GM12891 (cell line): ENCODE measurements around the gene GRIN2A. TPM values are rescaled to one million over a fixed set of nuclear protein-coding genes. Genes with fewer than 3 reads are reported as not detected.

Experiments
- DNase-seq: peaks from one replicate; pipeline ENCODE4 v3.0.0; 2011; ENCODE audit warnings: low spot score; ENCODE audit not compliant: insufficient read length
- FAIRE-seq: peaks from 2 replicates; lab custom pipeline; 2011; peaks lifted over from hg19 to GRCh38; lab: Jason Lieb, UNC
- PAX5 ChIP-seq: IDR thresholded peaks from 2 replicates; pipeline ENCODE4 v1.6.1; 2011; ENCODE audit warnings: low read length, moderate library complexity, mild to moderate bottlenecking; ENCODE audit not compliant: insufficient read depth, severe bottlenecking
- POLR2A ChIP-seq: IDR thresholded peaks from 2 replicates; pipeline ENCODE4 v1.6.1; 2011; ENCODE audit warnings: low read depth, low read length, control low read depth
- POLR2AphosphoS5 ChIP-seq: IDR thresholded peaks from 2 replicates; pipeline ENCODE4 v1.6.1; 2011; ENCODE audit warnings: low read depth, low read length, control low read depth
- POU2F2 ChIP-seq: IDR thresholded peaks from 2 replicates; pipeline ENCODE4 v1.6.1; 2011; ENCODE audit warnings: low read depth, mild to moderate bottlenecking, control low read depth, low read length, moderate library complexity
- SPI1 ChIP-seq: IDR thresholded peaks from 2 replicates; pipeline ENCODE4 v1.6.1; 2011; ENCODE audit warnings: low read depth, low read length, control low read depth
- TAF1 ChIP-seq: IDR thresholded peaks from 2 replicates; pipeline ENCODE4 v1.6.1; 2011; ENCODE audit warnings: low read depth, low read length, control low read depth
- polyA plus RNA-seq: library from polyadenylated mRNA; unstranded; fragments of >200 nt; gene quantifications from one replicate; pipeline ENCODE4 v1.2.1, GENCODE V29; 2012; ENCODE audit warnings: low read depth, missing spikeins, inconsistent platforms; ENCODE audit not compliant: missing spikeins

Gene GRIN2A
- polyA plus RNA-seq, result 0.28 TPM

DNA sequence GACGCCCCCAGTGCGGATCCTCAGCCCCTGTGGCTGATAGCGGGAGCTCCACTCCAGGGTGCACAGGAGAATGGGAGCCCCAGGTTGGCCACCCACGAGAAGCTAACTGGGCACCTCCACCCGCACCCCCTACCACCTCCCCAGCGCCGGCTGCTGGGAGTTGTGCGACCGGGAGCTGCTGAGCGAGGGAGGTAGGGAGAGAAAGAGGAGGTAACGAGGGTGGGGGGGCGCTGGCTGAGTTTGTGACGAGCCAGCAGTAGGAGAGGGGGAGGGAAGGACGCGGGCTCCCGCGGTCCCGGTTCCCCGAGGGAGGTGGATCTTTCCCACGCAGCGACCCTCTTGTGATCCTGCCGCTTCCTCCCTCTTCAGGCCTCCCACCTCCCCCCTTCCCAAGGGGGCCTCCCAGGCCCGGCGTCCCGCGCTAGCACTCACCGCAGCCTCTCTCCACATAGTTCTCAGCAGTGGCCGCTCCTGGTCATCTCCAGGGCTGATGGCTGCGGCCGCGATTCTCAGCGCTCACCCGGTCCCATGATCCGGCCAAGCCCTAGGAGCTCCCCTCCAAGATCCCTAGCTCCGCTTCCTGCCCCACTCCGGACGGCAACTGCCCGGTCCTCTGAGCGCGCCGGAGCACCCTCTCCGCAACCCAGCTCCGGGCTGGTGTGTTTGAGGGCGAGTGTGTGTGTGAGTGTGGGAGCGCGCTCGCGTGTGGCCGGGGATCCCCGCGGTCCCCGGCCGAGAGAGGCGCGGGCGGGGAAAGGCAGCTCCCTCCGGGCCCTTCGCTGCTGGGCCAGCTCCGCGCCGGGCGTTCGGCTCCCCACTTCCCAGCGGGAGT is at the start of gene GRIN2A:
Gene GRIN2A (minus strand): TSS at position 207 of the 832 bp plus-strand sequence. CDS start 2,017 bp downstream, outside the sequence.
- no peak for TF ChIP-seq POU2F2
- TF ChIP-seq PAX5, result no peak
- no peak for TF ChIP-seq TAF1
- no peak for TF ChIP-seq POLR2AphosphoS5
- no peak for TF ChIP-seq POLR2A
- no peak for TF ChIP-seq SPI1
- DNase-seq, result peak; percentile 41
- FAIRE-seq, result no peak

DNA sequence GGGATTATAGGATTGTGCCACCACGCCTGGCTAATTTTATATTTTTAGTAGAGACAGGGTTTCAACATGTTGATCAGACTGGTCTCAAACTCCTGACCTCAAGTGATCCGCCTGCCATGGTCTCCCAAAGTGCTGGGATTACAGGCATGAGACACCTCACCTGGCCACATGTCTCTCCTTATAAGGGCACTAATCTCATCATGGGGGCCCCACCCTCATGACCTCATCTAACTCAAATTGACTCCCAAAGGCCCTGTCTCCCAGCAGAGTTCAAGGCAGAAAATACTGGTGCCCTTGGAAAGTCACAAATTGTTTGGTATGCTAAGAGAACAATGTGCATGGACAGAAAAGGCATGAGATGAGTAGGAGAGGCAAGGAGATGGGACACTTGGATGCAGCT is 49.3 kb upstream of the GRIN2A start:
- TF ChIP-seq POLR2A (no peak), TAF1 (no peak), PAX5 (no peak), POU2F2 (no peak), SPI1 (no peak), POLR2AphosphoS5 (no peak)
- DNase-seq, result no peak
- FAIRE-seq, result no peak

DNA sequence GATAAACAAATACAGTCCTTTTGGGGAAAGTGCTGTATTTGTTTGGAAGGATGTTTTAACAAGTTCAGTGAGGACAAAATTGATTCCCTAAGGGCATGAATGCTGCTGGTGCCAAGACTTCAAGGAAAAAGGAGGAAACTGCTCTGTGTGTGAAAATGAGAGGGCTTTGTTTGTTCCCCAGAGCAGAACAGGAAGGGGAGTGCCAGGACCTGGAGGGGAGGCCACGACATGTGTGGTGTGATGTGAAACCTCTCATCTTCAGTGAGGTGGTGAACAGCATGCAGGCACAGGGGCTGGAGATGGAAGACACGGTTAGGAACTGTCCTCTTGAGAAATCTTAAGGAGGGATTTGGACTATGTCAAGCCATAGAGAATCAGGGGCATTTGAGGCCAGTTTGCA is 46.6 kb upstream of the GRIN2A start:
- FAIRE-seq (peak; percentile 59), DNase-seq (peak; percentile 22)
- TF ChIP-seq SPI1 (0 out of 2 replicates have a peak, but pooled peaks have one; percentile 11), TAF1 (no peak), PAX5 (no peak), POLR2AphosphoS5 (no peak), POU2F2 (no peak)

DNA sequence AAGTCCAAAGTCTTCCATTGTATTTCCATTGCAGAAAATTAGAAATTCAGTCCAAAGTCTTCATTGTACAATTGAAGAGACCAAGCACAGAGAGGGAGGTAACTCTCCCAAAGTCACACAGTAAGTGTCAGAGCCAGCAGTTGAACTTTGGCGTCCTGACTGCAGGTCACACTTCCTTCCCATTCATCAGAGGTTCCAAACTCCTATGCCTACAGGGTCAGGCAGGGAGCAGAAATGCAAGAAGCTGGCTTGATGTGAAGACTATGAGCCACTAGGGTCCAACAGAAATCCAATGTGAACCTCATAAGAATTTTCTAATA is 44.7 kb upstream of the GRIN2A start:
- FAIRE-seq, result no peak
- TF ChIP-seq SPI1 (no peak), TAF1 (no peak), POLR2AphosphoS5 (no peak), PAX5 (no peak), POLR2A (no peak), POU2F2 (no peak)
- DNase-seq, result no peak

DNA sequence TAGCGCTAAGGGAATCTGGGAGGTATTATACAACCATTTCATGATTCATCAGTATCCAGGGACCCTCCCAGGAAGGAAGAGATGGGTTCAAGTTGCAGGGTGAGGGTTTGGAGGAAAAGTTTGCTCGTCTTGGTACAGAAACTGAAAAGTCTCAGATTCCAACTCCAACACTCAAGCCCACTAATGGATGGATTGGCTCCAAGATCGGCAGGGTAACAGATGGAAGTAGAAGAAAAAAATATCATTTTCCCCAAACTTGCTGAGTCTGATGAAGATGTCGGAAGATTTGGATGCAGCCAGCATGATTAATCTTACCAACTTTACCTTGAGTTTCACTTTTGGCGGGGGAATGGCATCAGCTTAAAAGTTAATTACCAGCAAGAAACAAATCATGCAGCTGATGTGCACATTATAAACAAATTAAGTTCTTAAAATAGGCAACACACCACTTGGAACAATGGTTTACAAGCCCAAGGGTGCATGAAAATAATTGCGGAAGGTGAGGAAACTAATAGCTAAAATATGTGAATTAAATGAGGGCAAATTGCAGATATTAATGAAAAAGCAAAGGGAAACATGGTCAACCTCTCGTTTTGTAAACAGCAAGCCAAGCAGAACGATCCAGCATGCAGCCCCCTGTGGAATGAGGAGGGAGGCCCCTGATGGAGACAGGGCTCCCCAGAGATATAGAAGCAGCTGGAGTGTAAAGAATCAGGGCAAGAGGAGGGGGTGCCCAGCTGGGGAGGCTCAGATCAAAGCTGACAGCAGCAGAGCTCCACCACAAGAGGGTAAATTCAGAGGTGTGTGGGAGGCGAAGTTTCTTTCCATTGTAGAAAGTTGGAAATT is 44.1 kb upstream of the GRIN2A start:
- TF ChIP-seq SPI1, result no peak
- no peak for TF ChIP-seq TAF1
- TF ChIP-seq POU2F2, result no peak
- TF ChIP-seq PAX5, result no peak
- TF ChIP-seq POLR2A, result no peak
- TF ChIP-seq POLR2AphosphoS5, result no peak
- no peak for DNase-seq
- no peak for FAIRE-seq

DNA sequence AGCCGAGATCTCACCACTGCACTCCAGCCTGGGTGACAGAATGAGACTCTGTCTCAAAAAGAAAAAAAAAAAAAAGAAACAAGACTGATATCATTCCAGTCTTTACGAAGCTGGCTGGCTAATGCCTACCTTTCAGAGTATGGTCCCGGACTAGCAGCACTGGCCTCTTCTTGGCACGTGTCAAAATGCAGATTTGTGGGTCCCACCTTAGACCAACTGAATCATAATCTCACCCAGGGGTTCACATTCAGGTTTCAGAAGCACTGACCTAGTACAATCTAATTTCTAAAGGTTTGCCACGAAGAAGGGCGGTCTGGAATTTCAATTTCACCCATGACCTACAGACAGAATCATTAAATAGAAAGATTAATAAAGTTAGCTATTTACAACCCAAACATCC is 43.4 kb upstream of the GRIN2A start:
- DNase-seq, result no peak
- no peak for FAIRE-seq

DNA sequence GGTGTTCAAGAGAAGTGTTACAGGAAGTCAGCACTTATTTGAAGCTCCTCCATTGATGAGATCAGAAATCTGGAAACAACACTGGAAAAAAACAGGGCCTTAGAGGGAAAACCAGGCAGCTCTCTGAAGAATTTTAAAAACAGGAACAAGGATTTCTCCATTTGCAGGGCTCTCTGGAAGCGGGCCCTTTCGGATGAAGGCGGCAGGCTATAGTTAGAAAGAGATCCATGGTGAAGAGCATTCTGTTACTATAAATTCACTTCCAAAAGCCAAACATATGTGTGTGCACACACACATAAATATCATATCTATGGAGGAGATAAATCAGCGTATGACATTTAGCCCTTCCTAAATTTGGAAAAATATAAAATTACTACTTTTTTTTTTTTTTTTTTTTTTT is 42.6 kb upstream of the GRIN2A start:
- FAIRE-seq (no peak), DNase-seq (no peak)
- TF ChIP-seq PAX5 (no peak), SPI1 (no peak), TAF1 (no peak), POU2F2 (no peak), POLR2AphosphoS5 (no peak), POLR2A (no peak)

More for the DNA sequence above, 43.4 kb upstream of the GRIN2A start:
- TF ChIP-seq POU2F2, result no peak
- no peak for TF ChIP-seq POLR2A
- TF ChIP-seq PAX5, result no peak
- no peak for TF ChIP-seq POLR2AphosphoS5
- TF ChIP-seq TAF1, result no peak
- TF ChIP-seq SPI1, result no peak

DNA sequence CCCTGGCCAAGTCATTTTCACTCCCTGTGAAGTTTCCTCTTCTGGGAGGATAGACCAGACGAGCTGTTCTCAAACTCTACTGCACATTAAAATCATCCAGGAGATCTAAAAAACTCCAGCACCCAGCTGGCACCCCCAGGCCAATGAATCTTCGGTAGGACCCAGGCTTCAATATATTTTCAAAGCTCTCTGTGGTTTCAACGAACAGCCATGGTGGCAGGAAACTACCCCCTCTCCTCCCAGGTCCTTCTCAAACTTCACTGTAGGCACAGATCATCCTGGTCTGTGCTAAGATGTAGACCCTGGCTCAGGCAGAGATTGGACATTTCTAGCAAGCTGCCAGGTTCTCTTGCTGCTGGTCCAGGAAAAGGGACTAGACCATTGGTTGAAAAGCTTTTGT is 38.7 kb upstream of the GRIN2A start:
- FAIRE-seq, result no peak
- TF ChIP-seq POLR2A, result no peak
- no peak for TF ChIP-seq TAF1
- TF ChIP-seq POLR2AphosphoS5, result no peak
- no peak for TF ChIP-seq SPI1
- TF ChIP-seq POU2F2, result no peak
- no peak for TF ChIP-seq PAX5

DNA sequence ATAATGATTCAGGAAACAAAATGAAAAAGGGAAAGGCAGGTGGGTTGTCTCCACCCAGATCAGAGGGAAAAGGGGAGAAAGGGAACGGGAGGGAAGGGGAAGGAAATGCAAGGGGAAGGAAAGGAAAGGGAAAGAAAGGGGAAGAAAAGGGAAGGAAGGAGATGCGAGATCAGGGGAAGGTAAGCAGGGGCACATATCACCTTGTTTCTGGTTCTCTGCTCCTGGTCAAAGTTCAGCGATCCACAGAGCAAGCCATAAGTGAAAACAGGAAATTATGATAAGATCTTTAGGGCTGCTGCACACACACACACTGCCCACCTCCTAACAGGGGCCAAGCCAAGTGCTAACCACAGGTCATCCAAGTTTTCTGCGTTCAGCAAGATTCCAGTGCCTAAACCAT is 37.5 kb upstream of the GRIN2A start:
- FAIRE-seq, result no peak
- DNase-seq, result no peak
- TF ChIP-seq TAF1, result no peak
- TF ChIP-seq POU2F2, result no peak
- TF ChIP-seq POLR2A, result no peak
- no peak for TF ChIP-seq SPI1
- no peak for TF ChIP-seq PAX5
- TF ChIP-seq POLR2AphosphoS5, result no peak

More for the DNA sequence above, 38.7 kb upstream of the GRIN2A start:
- no peak for DNase-seq
